CD14-positive monocyte (primary cell): ENCODE measurements around the gene PLXNA4. TPM values are rescaled to one million over a fixed set of nuclear protein-coding genes. Genes with fewer than 3 reads are reported as not detected.

Experiments used
- DNase-seq, 3 donors: peaks; one replicate each; pipeline ENCODE4 v3.0.0-alpha.2; 2011 to 2022
- H2AFZ ChIP-seq: 2 replicates; pipeline ENCODE4 v1.6.0; 2012; ENCODE audit warnings: mild to moderate bottlenecking, low read depth, low read length, inconsistent platforms; ENCODE audit not compliant: insufficient read depth, poor library complexity, severe bottlenecking
- H3K27ac ChIP-seq, 2 donors: 1 replicate in 1 of 2; 2 replicates in 1 of 2; pipeline ENCODE4 v1.5.1; 2012 to 2013; ENCODE audit warnings: low read length in 2 of 2, control low read depth in 1 of 2, inconsistent platforms in 1 of 2, low read depth in 1 of 2, mild to moderate bottlenecking in 1 of 2
- H3K27me3 ChIP-seq, 2 donors: one replicate each; pipeline versions ENCODE4 v1.6.0 to v1.6.1; 2011 to 2013; ENCODE audit warnings: low read length in 2 of 2; ENCODE audit not compliant: control insufficient read depth in 2 of 2, insufficient read depth in 2 of 2
- H3K36me3 ChIP-seq, 2 donors: replicated peaks in 1 of 2; 1 replicate in 1 of 2; 2 replicates in 1 of 2; pipeline versions ENCODE4 v1.5.1 to v1.6.1; 2012 to 2013; ENCODE audit warnings: low read length in 2 of 2, control low read depth in 1 of 2, inconsistent platforms in 1 of 2, mild to moderate bottlenecking in 1 of 2; ENCODE audit not compliant: insufficient read depth in 2 of 2, control insufficient read depth in 1 of 2
- H3K4me1 ChIP-seq, 2 donors: 1 replicate in 1 of 2; 2 replicates in 1 of 2; pipeline versions ENCODE4 v1.5.1 to v1.6.1; 2012 to 2013; ENCODE audit warnings: low read length in 2 of 2, control low read depth in 1 of 2, inconsistent platforms in 1 of 2, mild to moderate bottlenecking in 1 of 2, moderate library complexity in 1 of 2; ENCODE audit not compliant: insufficient read depth in 2 of 2, control insufficient read depth in 1 of 2
- H3K4me2 ChIP-seq: replicated peaks from 2 replicates; pipeline ENCODE3; 2012; ENCODE audit warnings: low read length, moderate library complexity, mild to moderate bottlenecking; ENCODE audit not compliant: poor library complexity, severe bottlenecking; ENCODE audit errors: extremely low read depth
- H3K4me3 ChIP-seq, 3 experiments: fragments of 200-600 bp in 1 of 3; sonication (generic) in 1 of 3; replicated peaks in 1 of 3; 1 replicate in 2 of 3; 2 replicates in 1 of 3; pipeline ENCODE4 v1.5.1; 2011 to 2013; ENCODE audit warnings: low read length in 3 of 3, mild to moderate bottlenecking in 3 of 3, control low read depth in 2 of 3, low read depth in 2 of 3, inconsistent platforms in 1 of 3, moderate library complexity in 1 of 3
- H3K79me2 ChIP-seq: 2 replicates; pipeline ENCODE4 v1.6.0; 2012; ENCODE audit warnings: mild to moderate bottlenecking, control low read depth, inconsistent platforms, low read length, moderate library complexity; ENCODE audit not compliant: insufficient read depth
- H3K9ac ChIP-seq: 2 replicates; pipeline ENCODE4 v1.6.0; 2017; ENCODE audit warnings: low read length, mild to moderate bottlenecking; ENCODE audit not compliant: insufficient read depth, poor library complexity, severe bottlenecking
- H3K9me3 ChIP-seq, 2 donors: replicated peaks in 1 of 2; 1 replicate in 1 of 2; 2 replicates in 1 of 2; pipeline versions ENCODE4 v1.5.1 to v1.6.1; 2012 to 2013; ENCODE audit warnings: low read length in 2 of 2, control low read depth in 1 of 2; ENCODE audit not compliant: control insufficient read depth in 1 of 2, insufficient read depth in 1 of 2
- H4K20me1 ChIP-seq: 2 replicates; pipeline ENCODE4 v1.6.0; 2012; ENCODE audit warnings: mild to moderate bottlenecking, low read length, control low read depth, moderate library complexity; ENCODE audit not compliant: insufficient read depth
- H3K27ac Mint-ChIP-seq, 7 donors: one replicate each; pipeline ENCODE4 v1.8.0; 2020; ENCODE audit warnings: mild to moderate bottlenecking in 7 of 7, mixed read lengths in 7 of 7, moderate library complexity in 6 of 7, inconsistent platforms in 2 of 7
- H3K27me3 Mint-ChIP-seq, 3 donors: one replicate each; pipeline ENCODE4 v1.8.0; 2021 to 2022; ENCODE audit warnings: low read depth in 3 of 3, mild to moderate bottlenecking in 3 of 3, mixed read lengths in 3 of 3, moderate library complexity in 3 of 3, inconsistent platforms in 1 of 3
- H3K36me3 Mint-ChIP-seq, 2 donors: one replicate each; pipeline ENCODE4 v1.8.0; 2020; ENCODE audit warnings: mixed read lengths in 2 of 2, inconsistent platforms in 1 of 2, mild to moderate bottlenecking in 1 of 2
- H3K4me1 Mint-ChIP-seq: one replicate; pipeline ENCODE4 v1.8.0; 2020; ENCODE audit warnings: mild to moderate bottlenecking, mixed read lengths
- H3K4me3 Mint-ChIP-seq, 2 donors: one replicate each; pipeline ENCODE4 v1.8.0; 2020; ENCODE audit warnings: mild to moderate bottlenecking in 2 of 2, mixed read lengths in 2 of 2, moderate library complexity in 1 of 2
- H3K9me3 Mint-ChIP-seq, 7 donors: one replicate each; pipeline ENCODE4 v1.8.0; 2020 to 2022; ENCODE audit warnings: mixed read lengths in 7 of 7, mild to moderate bottlenecking in 6 of 7, moderate library complexity in 6 of 7, inconsistent platforms in 2 of 7
- WGBS: methylation state at CpG from one replicate; pipeline ENCODE4 v1.1.5; 2013; ENCODE audit warnings: missing lambda C conversion rate; ENCODE audit not compliant: insufficient coverage; 5-methylcytosine and 5-hydroxymethylcytosine counted together
- intact Hi-C, 2 donors: fragments of 100-400 bp; cut with micrococcal nuclease; formaldehyde crosslinking; loops; one replicate each; pipeline versions ENCODE4 v1.15.0 to v1.15.1; 2023
- polyA plus RNA-seq, 3 donors: library from polyadenylated mRNA; depleted of rRNA in 1 of 3; unstranded in 2 of 3; stranded (reverse) in 1 of 3; fragments of 300-500 nt in 2 of 3; fragments of >200 nt in 1 of 3; fragmentation: Illumina TruSeq in 2 of 3; gene quantifications; 1 replicate in 2 of 3; 2 replicates in 1 of 3; pipeline ENCODE4 v1.2.3, GENCODE V29; 2012 to 2021
- TF ChIP-seq, protein P1 (sequence below): fragments of 200-600 bp; IDR thresholded peaks from one replicate; pipeline ENCODE4 v1.8.0; 2022; ENCODE audit warnings: antibody characterized with exemption, mild to moderate bottlenecking

The PLXNA4 gene
- polyA plus RNA-seq, 3 donors: not detected

DNA sequence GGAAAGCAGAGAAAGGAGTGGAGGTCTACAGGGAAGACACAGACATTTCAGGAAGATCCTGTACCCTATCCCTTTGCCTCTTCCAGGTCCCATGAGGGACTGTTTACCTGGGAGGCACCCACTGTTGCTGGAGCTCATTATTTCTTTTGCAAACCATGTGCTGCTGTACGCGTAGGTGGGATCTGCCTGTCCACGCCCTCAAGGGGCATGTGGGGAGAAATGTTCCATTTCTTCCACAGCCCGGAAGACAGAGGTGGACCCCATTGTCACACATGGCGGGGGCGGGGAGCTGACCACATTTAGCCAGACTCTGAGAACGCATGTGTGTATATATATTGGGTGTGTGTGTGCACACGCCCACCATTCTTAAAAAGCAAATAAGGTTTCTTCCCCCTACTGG, 2.0 kb downstream of the PLXNA4 start:
- Mint-ChIP-seq H3K9me3 (peaks cover 0 to 10% (median 2%) of the 10 kb centered on the region in 7 donors), H3K36me3 (peaks cover 0 to 3% of the 10 kb centered on the region in 2 donors), H3K27ac (no peak overlapping the region), H3K27me3 (peaks cover 83 to 90% (median 85%) of the 10 kb centered on the region in 3 donors), H3K4me3 (peak overlapping the region in 1 of 2 donors; percentile 33), H3K4me1 (peaks cover 5% of the 10 kb centered on the region)
- WGBS: 17% methylated on average over 4 of the region's 8 CpGs
- Histone ChIP-seq H3K27me3 (peaks cover 88 to 89% of the 10 kb centered on the region in 2 donors), H3K4me1 (peaks cover 0 to 4% of the 10 kb centered on the region in 2 donors), H2AFZ (no peak overlapping the region), H3K9ac (no peak overlapping the region), H3K4me2 (no peak overlapping the region), H3K79me2 (no peaks in the 10 kb centered on the region), H3K9me3 (peaks cover 0 to 46% of the 10 kb centered on the region in 2 donors), H3K27ac (no peak overlapping the region), H4K20me1 (no peaks in the 10 kb centered on the region), H3K36me3 (no peaks in the 10 kb centered on the region), H3K4me3 (no peak overlapping the region)
- intact Hi-C loops: no loop called here
- TF ChIP-seq, protein P1, sequence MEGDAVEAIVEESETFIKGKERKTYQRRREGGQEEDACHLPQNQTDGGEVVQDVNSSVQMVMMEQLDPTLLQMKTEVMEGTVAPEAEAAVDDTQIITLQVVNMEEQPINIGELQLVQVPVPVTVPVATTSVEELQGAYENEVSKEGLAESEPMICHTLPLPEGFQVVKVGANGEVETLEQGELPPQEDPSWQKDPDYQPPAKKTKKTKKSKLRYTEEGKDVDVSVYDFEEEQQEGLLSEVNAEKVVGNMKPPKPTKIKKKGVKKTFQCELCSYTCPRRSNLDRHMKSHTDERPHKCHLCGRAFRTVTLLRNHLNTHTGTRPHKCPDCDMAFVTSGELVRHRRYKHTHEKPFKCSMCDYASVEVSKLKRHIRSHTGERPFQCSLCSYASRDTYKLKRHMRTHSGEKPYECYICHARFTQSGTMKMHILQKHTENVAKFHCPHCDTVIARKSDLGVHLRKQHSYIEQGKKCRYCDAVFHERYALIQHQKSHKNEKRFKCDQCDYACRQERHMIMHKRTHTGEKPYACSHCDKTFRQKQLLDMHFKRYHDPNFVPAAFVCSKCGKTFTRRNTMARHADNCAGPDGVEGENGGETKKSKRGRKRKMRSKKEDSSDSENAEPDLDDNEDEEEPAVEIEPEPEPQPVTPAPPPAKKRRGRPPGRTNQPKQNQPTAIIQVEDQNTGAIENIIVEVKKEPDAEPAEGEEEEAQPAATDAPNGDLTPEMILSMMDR: no peak
- DNase-seq: no peak

DNA sequence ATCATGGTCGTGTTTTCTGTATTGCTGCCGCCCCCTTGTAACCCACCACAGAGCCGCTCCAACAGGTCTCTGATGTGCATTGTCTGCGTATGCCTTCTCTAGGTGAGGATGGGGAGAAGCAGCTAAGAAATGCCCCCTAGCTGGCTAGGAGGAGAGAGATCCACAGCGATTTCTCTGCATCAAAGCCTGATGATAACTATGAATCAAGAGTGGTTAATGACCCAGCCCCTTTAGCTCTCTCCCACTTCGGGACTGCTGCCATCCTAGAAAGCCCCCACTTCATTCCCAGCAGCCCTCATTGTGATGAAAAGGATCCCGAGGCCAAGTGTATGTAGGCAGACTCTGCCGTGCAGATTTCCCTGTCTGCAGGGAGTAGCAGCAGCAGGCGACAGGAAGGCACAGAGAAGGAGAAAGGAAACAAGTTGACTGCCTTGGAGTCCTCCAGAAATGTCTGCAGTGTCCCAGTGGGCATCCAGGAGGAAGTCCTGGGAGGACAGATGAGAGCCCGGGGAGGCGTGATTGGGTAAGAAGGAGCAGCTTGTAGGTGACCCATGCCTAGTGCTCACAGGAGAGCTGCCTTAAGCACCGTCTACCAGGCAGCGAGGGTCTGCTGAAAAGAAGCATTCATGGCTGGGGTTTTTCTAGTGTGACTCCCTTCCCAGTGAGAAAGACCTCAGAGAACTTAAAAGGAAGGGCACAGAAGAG, 2.9 kb downstream of the PLXNA4 start:
- H3K27ac Mint-ChIP-seq: no peak overlapping the region
- H3K9ac ChIP-seq: no peak overlapping the region
- H3K27me3 Mint-ChIP-seq: peaks cover 77 to 90% (median 84%) of the 10 kb centered on the region in 3 donors
- H3K4me1 ChIP-seq: peaks cover 0 to 4% of the 10 kb centered on the region in 2 donors
- peak overlapping the region in 1 of 2 donors; percentile 43 for H3K4me3 Mint-ChIP-seq
- whole genome bisulfite sequencing: 8% methylated on average over 7 of the region's 13 CpGs
- peaks cover 0 to 44% of the 10 kb centered on the region in 2 donors for H3K9me3 ChIP-seq
- no peak overlapping the region for H2AFZ ChIP-seq
- H3K27ac ChIP-seq: no peak overlapping the region
- H3K4me2 ChIP-seq: no peak overlapping the region
- TF ChIP-seq, protein P1: no peak
- no peaks in the 10 kb centered on the region for H3K79me2 ChIP-seq
- no peak overlapping the region for H3K4me3 ChIP-seq
- no peaks in the 10 kb centered on the region for H3K36me3 ChIP-seq
- DNase-seq: no peak
- peaks cover 81 to 87% of the 10 kb centered on the region in 2 donors for H3K27me3 ChIP-seq
- peaks cover 0 to 3% of the 10 kb centered on the region in 2 donors for H3K36me3 Mint-ChIP-seq
- no peaks in the 10 kb centered on the region for H4K20me1 ChIP-seq
- peaks cover 0 to 10% (median 2%) of the 10 kb centered on the region in 7 donors for H3K9me3 Mint-ChIP-seq
- intact Hi-C loops: no loop called here
- peaks cover 5% of the 10 kb centered on the region for H3K4me1 Mint-ChIP-seq
